ENCODE data around the gene FALEC. TPM values are rescaled to one million over a fixed set of nuclear protein-coding genes. Genes with fewer than 3 reads are reported as not detected.

Gene FALEC
- total RNA-seq, 2 donors from 2014 or later: not detected

- intact Hi-C loops (cut with DNase I): loop anchor here in 1 of 2 donors (10.0 kb wide), 1 partner anchor 89 kb away; no protein-coding TSS in a partner anchor
- peak; percentile 82 for DNase-seq (ENCODE audit: low spot score)
These were observed 38.0 kb downstream of the FALEC start for GRCh38 chr1:150553392-150554085.

- DNase-seq (ENCODE audit: low spot score): no peak
- intact Hi-C loops (cut with DNase I): loop anchor here in 1 of 2 donors (10.0 kb wide), 1 partner anchor 89 kb away; no protein-coding TSS in a partner anchor
These were observed 38.5 kb downstream of the FALEC start for GRCh38 chr1:150554086-150554452.

GRCh38 chr1:150555198-150555970, 39.8 kb downstream of the FALEC start:
- no peak for DNase-seq (ENCODE audit: low spot score)
- intact Hi-C loops (cut with DNase I): loop anchor here in 1 of 2 donors (10.0 kb wide), 1 partner anchor 91 kb away; no protein-coding TSS in a partner anchor

- DNase-seq (ENCODE audit: low spot score): peak; percentile 79
- intact Hi-C loops (cut with DNase I): loop anchor here in 1 of 2 donors (10.0 kb wide), 1 partner anchor 91 kb away; no protein-coding TSS in a partner anchor
These were observed 40.7 kb downstream of the FALEC start for GRCh38 chr1:150555971-150556865.

- intact Hi-C loops (cut with DNase I): loop anchor here in 1 of 2 donors (10.0 kb wide), 1 partner anchor 92 kb away; no protein-coding TSS in a partner anchor
- peak; percentile 85 for DNase-seq (ENCODE audit: low spot score)
These were observed 41.6 kb downstream of the FALEC start for GRCh38 chr1:150557065-150557600.

- intact Hi-C loops (cut with DNase I): loop anchor here in 1 of 2 donors (10.0 kb wide), 1 partner anchor 93 kb away; no protein-coding TSS in a partner anchor
- DNase-seq (ENCODE audit: low spot score): no peak
These were observed 42.3 kb downstream of the FALEC start for GRCh38 chr1:150557813-150558212.

- intact Hi-C loops (cut with DNase I): loop anchor here in 1 of 2 donors (10.0 kb wide), 1 partner anchor 94 kb away; no protein-coding TSS in a partner anchor
- DNase-seq (ENCODE audit: low spot score): peak; percentile 77
These were observed 42.8 kb downstream of the FALEC start for GRCh38 chr1:150558303-150558704.

- DNase-seq (ENCODE audit: low spot score): peak; percentile 92
- intact Hi-C loops (cut with DNase I): loop anchor here (1.0 to 10.0 kb wide), 2 partner anchors 75 to 94 kb away; no protein-coding TSS in a partner anchor
These were observed 43.5 kb downstream of the FALEC start for GRCh38 chr1:150558761-150559655.

GRCh38 chr1:150559656-150560010, 44.1 kb downstream of the FALEC start:
- peak; percentile 89 for DNase-seq (ENCODE audit: low spot score)
- intact Hi-C loops (cut with DNase I): loop anchor here (1.0 to 10.0 kb wide), 4 partner anchors 63 to 255 kb away; no protein-coding TSS in a partner anchor

GRCh38 chr1:150560011-150560438, 44.5 kb downstream of the FALEC start:
- peak; percentile 93 for DNase-seq (ENCODE audit: low spot score)
- intact Hi-C loops (cut with DNase I): loop anchor here (5.0 to 10.0 kb wide), 2 partner anchors 62 to 255 kb away; no protein-coding TSS in a partner anchor

GRCh38 chr1:150560576-150561253, 45.2 kb downstream of the FALEC start:
- DNase-seq (ENCODE audit: low spot score): peak; percentile 97
- intact Hi-C loops (cut with DNase I): loop anchor here (5.0 to 10.0 kb wide), 2 partner anchors 62 to 254 kb away; no protein-coding TSS in a partner anchor

- DNase-seq (ENCODE audit: low spot score): peak; percentile 97
- intact Hi-C loops (cut with DNase I): loop anchor here (5.0 to 10.0 kb wide), 2 partner anchors 61 to 253 kb away; no protein-coding TSS in a partner anchor
These were observed 45.9 kb downstream of the FALEC start for GRCh38 chr1:150561254-150561973.

GRCh38 chr1:150561974-150562445, 46.5 kb downstream of the FALEC start:
- intact Hi-C loops (cut with DNase I): loop anchor here (5.0 to 10.0 kb wide), 2 partner anchors 60 to 253 kb away; no protein-coding TSS in a partner anchor
- peak; percentile 98 for DNase-seq (ENCODE audit: low spot score)

- intact Hi-C loops (cut with DNase I): loop anchor here (5.0 to 10.0 kb wide), 2 partner anchors 60 to 252 kb away; no protein-coding TSS in a partner anchor
- DNase-seq (ENCODE audit: low spot score): no peak
These were observed 47.1 kb downstream of the FALEC start for GRCh38 chr1:150562446-150563339.

Measured in posterior vena cava (tissue), 2 donors.